Parathyroid adenoma (tissue), 2 donors: ENCODE data around the gene NCOR1.

Source experiments
- H2AFZ ChIP-seq: fragments of 300-600 bp; sonication (generic); one replicate; pipeline ENCODE4 v1.7.0; 2017; ENCODE audit warnings: antibody characterized with exemption, mild to moderate bottlenecking
- H3K27ac ChIP-seq: fragments of 300-600 bp; sonication (generic); one replicate; pipeline ENCODE4 v1.7.0; 2017
- H3K27me3 ChIP-seq: fragments of 300-600 bp; sonication (generic); one replicate; pipeline ENCODE4 v1.7.0; 2017; ENCODE audit warnings: low read length; ENCODE audit not compliant: control insufficient read depth, insufficient read depth
- H3K36me3 ChIP-seq: fragments of 300-600 bp; sonication (generic); one replicate; pipeline ENCODE4 v1.7.0; 2017; ENCODE audit warnings: low read length; ENCODE audit not compliant: control insufficient read depth, insufficient read depth
- H3K4me1 ChIP-seq: fragments of 300-600 bp; sonication (generic); one replicate; pipeline ENCODE4 v1.7.0; 2017; ENCODE audit warnings: control low read depth
- H3K4me2 ChIP-seq: fragments of 300-600 bp; sonication (generic); one replicate; pipeline ENCODE4 v1.7.0; 2017; ENCODE audit warnings: low read length
- H3K4me3 ChIP-seq: fragments of 300-600 bp; sonication (generic); one replicate; pipeline ENCODE4 v1.7.0; 2017; ENCODE audit warnings: low read depth, low read length
- H3K79me2 ChIP-seq: fragments of 300-600 bp; sonication (generic); one replicate; pipeline ENCODE4 v1.7.0; 2017; ENCODE audit warnings: control low read depth
- H3K9ac ChIP-seq: fragments of 300-600 bp; sonication (generic); one replicate; pipeline ENCODE4 v1.7.0; 2017; ENCODE audit warnings: mild to moderate bottlenecking
- H3K9me3 ChIP-seq: fragments of 300-600 bp; sonication (generic); one replicate; pipeline ENCODE4 v1.7.0; 2017; ENCODE audit warnings: low read length; ENCODE audit not compliant: control insufficient read depth
- TF ChIP-seq, protein P1 (sequence below): fragments of 300-600 bp; sonication (generic); IDR thresholded peaks from one replicate; pipeline ENCODE4 v1.7.0; 2017; ENCODE audit warnings: antibody characterized with exemption, mild to moderate bottlenecking
- donor health status: primary hyperparathyroidism.

NCOR1 gene

DNA sequence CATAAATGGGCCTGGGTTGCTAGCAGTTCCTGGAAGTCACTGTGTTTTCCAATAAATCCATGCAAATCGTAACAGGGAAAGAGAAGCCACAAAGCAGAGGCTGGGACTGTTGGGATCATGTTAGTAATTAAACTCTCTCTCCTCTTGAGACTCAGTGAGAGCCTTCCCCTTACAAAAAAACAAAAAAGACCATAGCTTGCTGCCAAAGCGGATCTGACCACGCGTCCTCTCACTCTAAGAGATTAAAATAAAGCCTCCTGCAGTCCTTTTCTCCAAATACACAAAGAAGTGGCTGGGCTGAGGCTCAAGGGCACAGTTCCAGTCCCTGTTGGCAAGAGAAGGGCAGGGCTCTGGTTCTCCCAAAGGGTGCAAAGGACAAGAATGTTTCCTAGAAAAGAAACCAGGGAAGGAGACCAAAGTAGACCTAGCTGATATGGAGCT is 40.2 kb upstream of the NCOR1 start:
- Histone ChIP-seq H3K27ac (peak overlapping the region; percentile 5), H3K4me2 (no peak overlapping the region), H3K4me3 (no peak overlapping the region), H3K9ac (no peak overlapping the region), H3K36me3 (no peaks in the 10 kb centered on the region), H2AFZ (no peak overlapping the region), H3K79me2 (peaks cover 4% of the 10 kb centered on the region), H3K4me1 (no peaks in the 10 kb centered on the region), H3K27me3 (no peaks in the 10 kb centered on the region), H3K9me3 (no peaks in the 10 kb centered on the region)
- TF ChIP-seq, protein P1, sequence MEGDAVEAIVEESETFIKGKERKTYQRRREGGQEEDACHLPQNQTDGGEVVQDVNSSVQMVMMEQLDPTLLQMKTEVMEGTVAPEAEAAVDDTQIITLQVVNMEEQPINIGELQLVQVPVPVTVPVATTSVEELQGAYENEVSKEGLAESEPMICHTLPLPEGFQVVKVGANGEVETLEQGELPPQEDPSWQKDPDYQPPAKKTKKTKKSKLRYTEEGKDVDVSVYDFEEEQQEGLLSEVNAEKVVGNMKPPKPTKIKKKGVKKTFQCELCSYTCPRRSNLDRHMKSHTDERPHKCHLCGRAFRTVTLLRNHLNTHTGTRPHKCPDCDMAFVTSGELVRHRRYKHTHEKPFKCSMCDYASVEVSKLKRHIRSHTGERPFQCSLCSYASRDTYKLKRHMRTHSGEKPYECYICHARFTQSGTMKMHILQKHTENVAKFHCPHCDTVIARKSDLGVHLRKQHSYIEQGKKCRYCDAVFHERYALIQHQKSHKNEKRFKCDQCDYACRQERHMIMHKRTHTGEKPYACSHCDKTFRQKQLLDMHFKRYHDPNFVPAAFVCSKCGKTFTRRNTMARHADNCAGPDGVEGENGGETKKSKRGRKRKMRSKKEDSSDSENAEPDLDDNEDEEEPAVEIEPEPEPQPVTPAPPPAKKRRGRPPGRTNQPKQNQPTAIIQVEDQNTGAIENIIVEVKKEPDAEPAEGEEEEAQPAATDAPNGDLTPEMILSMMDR = no peak

DNA sequence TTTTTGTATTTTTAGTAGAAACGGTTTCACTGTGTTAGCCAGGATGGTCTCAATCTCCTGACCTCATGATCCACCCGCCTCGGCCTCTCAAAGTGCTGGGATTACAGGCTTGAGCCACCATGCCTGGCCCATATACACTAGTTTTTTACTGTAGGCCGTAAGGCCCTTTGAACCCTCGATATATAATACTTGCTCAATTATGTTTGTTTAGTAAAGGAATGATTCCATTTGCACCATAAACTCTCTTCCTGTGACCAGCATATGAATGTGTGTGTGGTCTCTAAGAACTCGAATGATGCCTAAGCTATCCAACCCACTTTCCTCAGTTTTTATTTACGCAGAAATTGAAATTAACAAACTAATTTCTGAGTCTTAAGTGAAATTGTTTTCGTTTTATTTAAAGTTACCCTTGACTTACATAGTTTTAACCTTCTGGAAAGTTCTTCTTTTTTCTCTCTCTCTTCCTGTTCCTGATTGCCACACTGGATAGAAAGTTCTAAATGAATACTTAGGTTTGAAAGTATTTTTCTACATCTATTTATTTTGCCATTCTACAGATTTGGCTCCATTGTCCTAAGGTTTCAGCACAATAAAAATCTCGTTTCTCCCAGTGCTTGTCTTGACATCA is 39.6 kb upstream of the NCOR1 start:
- TF ChIP-seq, protein P1 = no peak
- no peaks in the 10 kb centered on the region for H3K36me3 ChIP-seq
- H2AFZ ChIP-seq = no peak overlapping the region
- peaks cover 4% of the 10 kb centered on the region for H3K79me2 ChIP-seq
- no peaks in the 10 kb centered on the region for H3K27me3 ChIP-seq
- H3K27ac ChIP-seq = peak overlapping the region; percentile 5
- no peaks in the 10 kb centered on the region for H3K9me3 ChIP-seq
- H3K4me2 ChIP-seq = no peak overlapping the region
- no peaks in the 10 kb centered on the region for H3K4me1 ChIP-seq
- H3K4me3 ChIP-seq = no peak overlapping the region
- H3K9ac ChIP-seq = no peak overlapping the region

DNA sequence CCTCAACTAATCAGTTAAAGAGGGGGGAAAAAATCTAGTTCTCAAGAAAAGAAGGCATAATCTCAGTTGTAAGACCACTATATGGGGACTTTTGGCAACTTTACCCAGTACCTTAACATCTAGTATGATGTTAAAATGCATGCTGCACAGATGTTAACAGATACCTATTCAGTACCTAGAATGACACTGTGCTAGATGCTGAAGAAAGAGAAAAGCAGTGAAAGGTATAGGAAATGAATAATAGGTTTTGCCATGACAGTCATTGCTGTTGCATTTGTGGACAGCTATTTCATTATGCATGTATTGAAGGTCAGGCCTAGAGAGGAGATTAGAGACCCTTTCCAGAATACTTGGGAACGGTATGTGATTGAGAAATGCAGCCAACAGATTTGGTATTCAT is 36.2 kb upstream of the NCOR1 start:
- H3K36me3 ChIP-seq = no peaks in the 10 kb centered on the region
- TF ChIP-seq, protein P1 = no peak
- H3K4me2 ChIP-seq = no peak overlapping the region
- no peaks in the 10 kb centered on the region for H3K27me3 ChIP-seq
- H3K79me2 ChIP-seq = peaks cover 4% of the 10 kb centered on the region
- H3K27ac ChIP-seq = no peak overlapping the region
- H3K9ac ChIP-seq = no peak overlapping the region
- H3K4me1 ChIP-seq = no peaks in the 10 kb centered on the region
- no peak overlapping the region for H2AFZ ChIP-seq
- H3K9me3 ChIP-seq = no peaks in the 10 kb centered on the region
- H3K4me3 ChIP-seq = no peak overlapping the region

DNA sequence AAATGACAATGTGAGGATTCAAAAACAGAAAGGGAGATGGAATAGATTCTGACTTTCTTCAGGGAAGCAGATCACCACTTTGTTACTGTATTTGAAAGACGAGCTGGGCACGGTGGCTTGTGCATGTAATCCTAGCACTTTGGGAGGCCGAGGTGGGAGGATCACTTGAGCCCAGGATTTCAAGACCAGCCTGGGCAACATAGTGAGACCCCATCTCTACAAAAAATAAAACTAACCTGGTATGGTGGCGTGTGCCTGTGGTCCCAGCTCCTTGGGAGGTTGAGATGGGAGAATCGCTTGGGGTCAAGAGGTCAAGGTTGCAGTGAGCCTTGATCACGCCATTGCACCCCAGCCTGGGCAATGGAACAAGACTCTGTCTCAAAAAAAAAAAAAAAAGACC is 35.7 kb upstream of the NCOR1 start:
- Histone ChIP-seq H3K27me3 (no peaks in the 10 kb centered on the region), H3K4me1 (no peaks in the 10 kb centered on the region), H3K79me2 (peaks cover 5% of the 10 kb centered on the region), H3K27ac (no peak overlapping the region), H2AFZ (no peak overlapping the region), H3K9ac (no peak overlapping the region), H3K9me3 (no peaks in the 10 kb centered on the region), H3K36me3 (no peaks in the 10 kb centered on the region), H3K4me2 (no peak overlapping the region), H3K4me3 (no peak overlapping the region)
- TF ChIP-seq, protein P1 = no peak

DNA sequence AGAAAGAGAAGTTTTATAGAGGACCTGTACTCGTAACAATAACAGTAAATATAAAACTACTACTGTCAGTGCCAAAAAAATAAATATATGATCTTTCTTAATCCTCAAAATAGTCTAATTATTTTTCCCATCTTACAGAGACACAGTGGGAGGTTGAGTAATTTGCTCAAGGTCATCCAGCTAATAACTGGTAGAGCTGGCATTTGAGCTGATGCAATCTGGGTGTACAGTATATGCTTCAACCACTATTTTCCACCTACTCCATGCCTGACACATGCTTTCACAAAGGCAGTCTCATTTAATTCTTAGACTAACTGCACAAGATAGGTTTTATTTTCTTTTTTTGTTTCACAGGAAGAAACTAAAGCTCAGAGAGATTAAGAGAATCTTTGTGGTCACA is 35.3 kb upstream of the NCOR1 start:
- TF ChIP-seq, protein P1 = no peak
- H3K9me3 ChIP-seq = no peaks in the 10 kb centered on the region
- H3K27ac ChIP-seq = no peak overlapping the region

More for the DNA sequence above, 35.3 kb upstream of the NCOR1 start:
- Histone ChIP-seq H3K4me2 (no peak overlapping the region), H3K9ac (no peak overlapping the region), H2AFZ (no peak overlapping the region), H3K36me3 (no peaks in the 10 kb centered on the region), H3K79me2 (peaks cover 6% of the 10 kb centered on the region), H3K27me3 (no peaks in the 10 kb centered on the region), H3K4me3 (no peak overlapping the region), H3K4me1 (no peaks in the 10 kb centered on the region)
